Astrocyte of the cerebellum (primary cell): Measurements from ENCODE around the gene KCTD14.

Experiments used
- DNase-seq: peaks from one replicate; pipeline ENCODE4 v3.0.0-alpha.2; 2011; ENCODE audit warnings: low read depth
- H3K4me3 ChIP-seq: 2 replicates; pipeline ENCODE4 v1.5.1; 2011; ENCODE audit warnings: mild to moderate bottlenecking, low read depth, low read length, moderate library complexity
- in situ Hi-C: cut with HindIII; loops from 2 replicates; pipeline ENCODE4 v1.10.0; 2017; ENCODE audit warnings: low sequenced_read_pairs
- TF ChIP-seq, protein P1 (sequence below): IDR thresholded peaks from 2 replicates; pipeline ENCODE4 v1.5.1; 2012; ENCODE audit warnings: low read length, low read depth, moderate library complexity, mild to moderate bottlenecking; ENCODE audit errors: missing control alignments

The KCTD14 gene

GRCh38 chr11:77967121-77967520, 56.0 kb downstream of the KCTD14 start:
- TF ChIP-seq, protein P1, sequence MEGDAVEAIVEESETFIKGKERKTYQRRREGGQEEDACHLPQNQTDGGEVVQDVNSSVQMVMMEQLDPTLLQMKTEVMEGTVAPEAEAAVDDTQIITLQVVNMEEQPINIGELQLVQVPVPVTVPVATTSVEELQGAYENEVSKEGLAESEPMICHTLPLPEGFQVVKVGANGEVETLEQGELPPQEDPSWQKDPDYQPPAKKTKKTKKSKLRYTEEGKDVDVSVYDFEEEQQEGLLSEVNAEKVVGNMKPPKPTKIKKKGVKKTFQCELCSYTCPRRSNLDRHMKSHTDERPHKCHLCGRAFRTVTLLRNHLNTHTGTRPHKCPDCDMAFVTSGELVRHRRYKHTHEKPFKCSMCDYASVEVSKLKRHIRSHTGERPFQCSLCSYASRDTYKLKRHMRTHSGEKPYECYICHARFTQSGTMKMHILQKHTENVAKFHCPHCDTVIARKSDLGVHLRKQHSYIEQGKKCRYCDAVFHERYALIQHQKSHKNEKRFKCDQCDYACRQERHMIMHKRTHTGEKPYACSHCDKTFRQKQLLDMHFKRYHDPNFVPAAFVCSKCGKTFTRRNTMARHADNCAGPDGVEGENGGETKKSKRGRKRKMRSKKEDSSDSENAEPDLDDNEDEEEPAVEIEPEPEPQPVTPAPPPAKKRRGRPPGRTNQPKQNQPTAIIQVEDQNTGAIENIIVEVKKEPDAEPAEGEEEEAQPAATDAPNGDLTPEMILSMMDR, result no peak
- no peak for DNase-seq
- in situ Hi-C loops, result no loop called here
- no peak overlapping the region for H3K4me3 ChIP-seq

DNA sequence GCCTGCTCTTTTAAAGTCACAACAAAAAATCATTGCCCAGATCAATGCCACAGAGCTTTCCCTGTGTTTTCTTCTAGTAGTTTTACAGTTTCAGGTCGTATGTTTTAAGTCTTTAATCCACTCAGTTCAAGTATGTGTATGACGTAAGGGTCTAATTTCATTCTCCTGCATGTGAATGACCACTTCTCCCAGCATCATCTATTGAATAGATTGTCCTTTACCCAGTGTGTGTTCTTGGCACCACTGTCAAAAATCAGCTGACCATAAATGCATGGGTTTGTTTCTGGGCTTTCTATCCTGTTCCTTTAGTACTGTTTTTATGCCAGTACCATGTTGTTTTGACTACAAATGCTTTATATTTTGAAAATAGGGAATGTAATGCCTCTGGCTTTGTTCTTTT, 56.7 kb downstream of the KCTD14 start:
- in situ Hi-C loops, result no loop called here
- no peak for DNase-seq

More for the DNA sequence above, 56.7 kb downstream of the KCTD14 start:
- no peak overlapping the region for H3K4me3 ChIP-seq
- TF ChIP-seq, protein P1, result no peak
